Endothelial cell of umbilical vein (primary cell): Measurements from ENCODE around the gene ANAPC5. TPM values are rescaled to one million over a fixed set of nuclear protein-coding genes. Genes with fewer than 3 reads are reported as not detected.

Experiments
- BruUV-seq: library from RNA; stranded (reverse); fragments of 400-500 nt; replicated peaks from 2 replicates; lab custom pipeline; 2021; lab: Mats Ljungman, UMichigan
- CTCF ChIA-PET: fragments of 300-600, 350-600 bp; sonication (Branson Sonifier 250); formaldehyde crosslinking; loops from one replicate; lab custom pipeline; 2021; ENCODE audit warnings: antibody characterized with exemption, inconsistent platforms; lab: Charles Lee
- POLR2A ChIA-PET: fragments of 300-600, 350-600 bp; sonication (Branson Sonifier 250); formaldehyde crosslinking; loops from one replicate; lab custom pipeline; 2021; ENCODE audit warnings: antibody characterized with exemption, inconsistent platforms; lab: Charles Lee
- DNase-seq: peaks from one replicate; pipeline ENCODE4 v3.0.0-alpha.2; 2011; ENCODE audit warnings: low read depth, low spot score
- FAIRE-seq: peaks from 2 replicates; lab custom pipeline; 2011; peaks lifted over from hg19 to GRCh38; lab: Jason Lieb, UNC
- H2AFZ ChIP-seq: 2 replicates; pipeline ENCODE4 v1.6.0; 2012; ENCODE audit warnings: low read depth, low read length, control low read depth, inconsistent platforms
- H3K27ac ChIP-seq: 2 replicates; pipeline ENCODE4 v1.5.1; 2011; ENCODE audit warnings: low read depth, mild to moderate bottlenecking, control low read depth, low read length, moderate library complexity; ENCODE audit not compliant: insufficient read depth
- H3K27me3 ChIP-seq, 2 experiments: 2 replicates each; pipeline versions ENCODE4 v1.6.0 to v1.6.1; 2011; ENCODE audit warnings: low read length in 2 of 2, mixed read lengths in 1 of 2; ENCODE audit not compliant: control insufficient read depth in 2 of 2, insufficient read depth in 2 of 2
- H3K36me3 ChIP-seq, 2 experiments: 2 replicates in 1 of 2; 3 replicates in 1 of 2; pipeline ENCODE4 v1.5.1; 2011; ENCODE audit warnings: low read length in 2 of 2, mild to moderate bottlenecking in 1 of 2, moderate library complexity in 1 of 2; ENCODE audit not compliant: control insufficient read depth in 2 of 2, insufficient read depth in 2 of 2; ENCODE audit errors: extremely low read depth in 1 of 2
- H3K4me1 ChIP-seq: 3 replicates; pipeline ENCODE4 v1.5.1; 2011; ENCODE audit warnings: mild to moderate bottlenecking, low read length; ENCODE audit not compliant: control insufficient read depth, insufficient read depth; ENCODE audit errors: extremely low read depth
- H3K4me2 ChIP-seq: 2 replicates; pipeline ENCODE4 v1.6.1; 2011; ENCODE audit warnings: low read length, control low read depth, mixed read lengths; ENCODE audit not compliant: insufficient read depth
- H3K4me3 ChIP-seq, 3 experiments: fragments of 200-600 bp in 1 of 3; sonication (generic), shearing (Covaris generic) in 1 of 3; replicated peaks in 1 of 3; 2 replicates each; pipeline ENCODE4 v1.5.1; 2011 to 2016; ENCODE audit warnings: control low read depth in 3 of 3, low read length in 3 of 3, mild to moderate bottlenecking in 2 of 3, inconsistent platforms in 1 of 3, low read depth in 1 of 3, moderate library complexity in 1 of 3; ENCODE audit not compliant: insufficient read depth in 1 of 3
- H3K79me2 ChIP-seq: 2 replicates; pipeline ENCODE4 v1.6.0; 2012; ENCODE audit warnings: low read length, inconsistent platforms; ENCODE audit not compliant: control insufficient read depth, insufficient read depth
- H3K9ac ChIP-seq: replicated peaks from 2 replicates; pipeline ENCODE3; 2011; ENCODE audit warnings: low read length, control low read depth; ENCODE audit not compliant: insufficient read depth; ENCODE audit errors: extremely low read depth
- H3K9me1 ChIP-seq: replicated peaks from 3 replicates; pipeline ENCODE4 v1.6.0; 2011; ENCODE audit warnings: mild to moderate bottlenecking, low read length; ENCODE audit not compliant: control insufficient read depth, insufficient read depth; ENCODE audit errors: extremely low read depth
- H3K9me3 ChIP-seq: replicated peaks from 2 replicates; pipeline ENCODE4 v1.5.1; 2012; ENCODE audit warnings: low read length, inconsistent platforms; ENCODE audit not compliant: control insufficient read depth, insufficient read depth
- H4K20me1 ChIP-seq: replicated peaks from 2 replicates; pipeline ENCODE3; 2011; ENCODE audit warnings: mild to moderate bottlenecking, low read length; ENCODE audit not compliant: control insufficient read depth, insufficient read depth; ENCODE audit errors: extremely low read depth
- CTCF ChIP-seq, 2 donors: IDR thresholded peaks; 1 replicate in 1 of 2; 2 replicates in 1 of 2; pipeline ENCODE4 v1.5.1; 2011; ENCODE audit warnings: low read length in 2 of 2, mild to moderate bottlenecking in 2 of 2, moderate library complexity in 2 of 2, control low read depth in 1 of 2, inconsistent platforms in 1 of 2, low read depth in 1 of 2; ENCODE audit not compliant: insufficient read depth in 1 of 2; ENCODE audit errors: extremely low read depth in 1 of 2
- EZH2 ChIP-seq: IDR thresholded peaks from 2 replicates; pipeline ENCODE4 v1.6.1; 2012; ENCODE audit warnings: borderline replicate concordance, low read depth, mild to moderate bottlenecking, moderate library complexity, low read length, inconsistent platforms; ENCODE audit not compliant: severe bottlenecking
- FOS ChIP-seq: IDR thresholded peaks from 2 replicates; pipeline ENCODE4 v1.6.1; 2011; ENCODE audit warnings: mild to moderate bottlenecking, low read length, moderate library complexity, borderline replicate concordance; ENCODE audit not compliant: insufficient read depth
- GATA2 ChIP-seq: IDR thresholded peaks from 2 replicates; pipeline ENCODE4 v1.7.0; 2011; ENCODE audit warnings: low read depth, mild to moderate bottlenecking, moderate library complexity, mixed read lengths, low read length; ENCODE audit not compliant: insufficient read length, insufficient read depth
- JUN ChIP-seq: IDR thresholded peaks from 2 replicates; pipeline ENCODE4 v1.6.1; 2011; ENCODE audit warnings: borderline replicate concordance, low read depth; ENCODE audit not compliant: insufficient read length, insufficient read depth
- MYC ChIP-seq: IDR thresholded peaks from one replicate; pipeline ENCODE4 v1.6.1; 2011; ENCODE audit warnings: mild to moderate bottlenecking, low read depth, low read length
- POLR2A ChIP-seq: IDR thresholded peaks from 2 replicates; pipeline ENCODE4 v1.6.1; 2012; ENCODE audit warnings: low read depth, mild to moderate bottlenecking, control low read depth, low read length
- POLR2AphosphoS5 ChIP-seq: IDR thresholded peaks from 2 replicates; pipeline ENCODE4 v1.6.1; 2012; ENCODE audit warnings: low read depth, mild to moderate bottlenecking, control low read depth, low read length, moderate library complexity; ENCODE audit not compliant: insufficient read depth
- dilution Hi-C: fragments of 300-500 bp; cut with MboI; formaldehyde crosslinking; loops from one replicate; pipeline ENCODE4 v1.15.0; 2019; ENCODE audit warnings: low sequenced_read_pairs; ENCODE audit not compliant: extremely low pct_ligation_motif_present
- intact Hi-C: fragments of 100-400 bp; cut with micrococcal nuclease; formaldehyde crosslinking; loops from one replicate; pipeline ENCODE4 v1.10.0; 2022
- polyA plus RNA-seq, 4 experiments: library from polyadenylated mRNA; depleted of rRNA in 3 of 4; stranded (reverse) in 3 of 4; unstranded in 1 of 4; fragments of >200 nt; gene quantifications; 2 replicates each; pipeline versions ENCODE4 v1.2.1 to v1.2.3, GENCODE V29; 2011 to 2012; ENCODE audit warnings: missing spikeins in 1 of 4
- total RNA-seq: library from RNA; stranded (reverse); gene quantifications from 2 replicates; pipeline ENCODE4 v1.2.3, GENCODE V29; 2021
- TF ChIP-seq, protein P1 (sequence below): IDR thresholded peaks from 2 replicates; pipeline ENCODE4 v1.6.1; 2011; ENCODE audit not compliant: insufficient read depth, insufficient read length

The ANAPC5 gene
- total and polyA plus RNA-seq, 2 donors (not counting 3 experiments of a cell fraction or from before 2014, with no cell fraction given), result 133 to 168 TPM

- Histone ChIP-seq H3K36me3 (peaks cover 25 to 40% of the 10 kb centered on the region in 2 experiments), H3K4me1 (no peaks in the 10 kb centered on the region), H4K20me1 (no peaks in the 10 kb centered on the region), H3K4me3 (no peak overlapping the region), H3K9me3 (no peaks in the 10 kb centered on the region), H3K4me2 (no peak overlapping the region), H3K27me3 (no peaks in the 10 kb centered on the region), H3K79me2 (no peaks in the 10 kb centered on the region), H3K9ac (no peak overlapping the region), H3K27ac (no peak overlapping the region), H3K9me1 (no peaks in the 10 kb centered on the region), H2AFZ (no peak overlapping the region)
- FAIRE-seq, result no peak
- ChIA-PET POLR2A (no interaction called here), CTCF (interaction anchor here (3.6 kb wide), 1 partner anchor 113 kb away, joined by 32 read pairs; no protein-coding TSS in a partner anchor)
- dilution Hi-C loops (no loop called here), intact Hi-C loops (loop anchor here (5.0 kb wide), 1 partner anchor 72 kb away; the partner anchor contains the start of gene RNF34)
- no peak for DNase-seq
- TF ChIP-seq JUN (no peak), GATA2 (no peak)
- no TSS peak for BruUV-seq
These were observed 21.5 kb downstream of the ANAPC5 start for GRCh38 chr12:121330692-121331091.

- Histone ChIP-seq H3K27ac (no peak overlapping the region), H3K9me1 (no peaks in the 10 kb centered on the region), H3K4me3 (no peak overlapping the region), H2AFZ (no peak overlapping the region), H3K4me2 (no peak overlapping the region), H3K9me3 (no peaks in the 10 kb centered on the region), H3K36me3 (peaks cover 25 to 36% of the 10 kb centered on the region in 2 experiments), H4K20me1 (no peaks in the 10 kb centered on the region), H3K4me1 (no peaks in the 10 kb centered on the region), H3K9ac (no peak overlapping the region), H3K79me2 (no peaks in the 10 kb centered on the region), H3K27me3 (no peaks in the 10 kb centered on the region)
- intact Hi-C loops, result loop anchor here (5.0 kb wide), 1 partner anchor 72 kb away; the partner anchor contains the start of gene RNF34
- dilution Hi-C loops, result no loop called here
- DNase-seq (no peak), FAIRE-seq (no peak)
- CTCF ChIA-PET, result no interaction called here
- BruUV-seq, result no TSS peak
- TF ChIP-seq POLR2A (no peak), FOS (no peak), CTCF (IDR thresholded peaks at IDR 0.05; ENCODE audit: extremely low read depth in 1 of 2, insufficient read depth in 1 of 2, low read depth in 1 of 2, low read length in 2 of 2) (no peak), EZH2 (no peak), MYC (no peak), JUN (no peak), POLR2AphosphoS5 (no peak), GATA2 (no peak)
- TF ChIP-seq, protein P1, sequence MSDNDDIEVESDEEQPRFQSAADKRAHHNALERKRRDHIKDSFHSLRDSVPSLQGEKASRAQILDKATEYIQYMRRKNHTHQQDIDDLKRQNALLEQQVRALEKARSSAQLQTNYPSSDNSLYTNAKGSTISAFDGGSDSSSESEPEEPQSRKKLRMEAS, result no peak
- POLR2A ChIA-PET, result no interaction called here
These were observed 22.0 kb downstream of the ANAPC5 start for GRCh38 chr12:121330195-121330594.
